Astrocyte of the cerebellum (primary cell): Measurements from ENCODE around the gene PDE10A.

Experiments
- DNase-seq: peaks from one replicate; pipeline ENCODE4 v3.0.0-alpha.2; 2011; ENCODE audit warnings: low read depth
- H3K4me3 ChIP-seq: 2 replicates; pipeline ENCODE4 v1.5.1; 2011; ENCODE audit warnings: mild to moderate bottlenecking, low read depth, low read length, moderate library complexity
- CTCF ChIP-seq: IDR thresholded peaks from 2 replicates; pipeline ENCODE4 v1.5.1; 2012; ENCODE audit warnings: low read length, low read depth, moderate library complexity, mild to moderate bottlenecking; ENCODE audit errors: missing control alignments
- in situ Hi-C: cut with HindIII; loops from 2 replicates; pipeline ENCODE4 v1.10.0; 2017; ENCODE audit warnings: low sequenced_read_pairs

Gene PDE10A

GRCh38 chr6:165652766-165653165 lies 10.3 kb downstream of the PDE10A start:
- H3K4me3 ChIP-seq = peak overlapping the region; percentile 17

GRCh38 chr6:165649166-165650137 lies 13.6 kb downstream of the PDE10A start:
- in situ Hi-C loops = no loop called here
- DNase-seq = peak; percentile 37
- no peak overlapping the region for H3K4me3 ChIP-seq
- TF ChIP-seq CTCF = no peak

More at GRCh38 chr6:165652766-165653165, 10.3 kb downstream of the PDE10A start:
- no peak for DNase-seq
- TF ChIP-seq CTCF = no peak
- in situ Hi-C loops = no loop called here

GRCh38 chr6:165647041-165647440 lies 16.0 kb downstream of the PDE10A start:
- in situ Hi-C loops = no loop called here
- TF ChIP-seq CTCF = no peak
- no peak overlapping the region for H3K4me3 ChIP-seq
- DNase-seq = no peak

GRCh38 chr6:165645919-165646318 lies 17.1 kb downstream of the PDE10A start:
- DNase-seq = no peak
- in situ Hi-C loops = no loop called here

GRCh38 chr6:165644586-165645266 lies 18.3 kb downstream of the PDE10A start:
- in situ Hi-C loops = no loop called here
- DNase-seq = no peak
- no peak overlapping the region for H3K4me3 ChIP-seq
- no peak for TF ChIP-seq CTCF

More at GRCh38 chr6:165645919-165646318, 17.1 kb downstream of the PDE10A start:
- no peak for TF ChIP-seq CTCF
- no peak overlapping the region for H3K4me3 ChIP-seq

- H3K4me3 ChIP-seq = no peak overlapping the region
- TF ChIP-seq CTCF = no peak
- DNase-seq = no peak
- in situ Hi-C loops = no loop called here
Observed at GRCh38 chr6:165643015-165643414, 20.0 kb downstream of the PDE10A start.
